K562 (cell line): ENCODE measurements around the gene SHISA8. TPM values are rescaled to one million over a fixed set of nuclear protein-coding genes. Genes with fewer than 3 reads are reported as not detected.
A peak's percentile ranks its signal among the peaks of the same experiment; 100 is the strongest.

Source experiments
- BHLHE40 ChIP-seq: IDR thresholded peaks from 2 replicates; pipeline ENCODE4 v1.6.1; 2011; ENCODE audit warnings: low read length, improper control_type of control experiment
- GABPA ChIP-seq: fragments of 200-800 bp; sonication (Bioruptor generic); conservative IDR thresholded peaks from 2 replicates; pipeline ENCODE4 v1.6.1; 2016; ENCODE audit warnings: low read depth, missing genetic modification characterization, missing compliant biosample characterization
- GABPB1 ChIP-seq: sonication (generic); formaldehyde crosslinking; IDR thresholded peaks from 2 replicates; pipeline ENCODE4 v1.8.0; 2022; ENCODE audit warnings: mild to moderate bottlenecking, missing genetic modification reagents
- JUN ChIP-seq, 2 experiments: sonication (generic) in 1 of 2; formaldehyde crosslinking in 1 of 2; IDR thresholded peaks; 2 replicates each; pipeline versions ENCODE4 v1.6.1 to v1.8.0; 2012 to 2022; ENCODE audit warnings: borderline replicate concordance in 2 of 2, mild to moderate bottlenecking in 2 of 2, improper control_type of control experiment in 1 of 2, low read depth in 1 of 2, low read length in 1 of 2, missing genetic modification reagents in 1 of 2
- JUNB ChIP-seq: fragments of 450-650 bp; formaldehyde crosslinking; conservative IDR thresholded peaks from 2 replicates; pipeline ENCODE4 v1.4.0; 2020; ENCODE audit warnings: mild to moderate bottlenecking
- KHSRP ChIP-seq: fragments of 450-650 bp; IDR thresholded peaks from 2 replicates; pipeline ENCODE4 v1.6.1; 2017
- MXI1 ChIP-seq: IDR thresholded peaks from 2 replicates; pipeline ENCODE4 v1.6.1; 2011; ENCODE audit warnings: low read depth, mild to moderate bottlenecking, improper control_type of control experiment, low read length
- MYBL2 ChIP-seq, 2 experiments: fragments of 450-650 bp in 1 of 2; sonication (generic) in 1 of 2; formaldehyde crosslinking in 1 of 2; IDR thresholded peaks; 2 replicates each; pipeline versions ENCODE4 v1.6.1 to v1.8.1; 2017 to 2022; ENCODE audit warnings: borderline replicate concordance in 1 of 2, inconsistent platforms in 1 of 2, low read depth in 1 of 2, mild to moderate bottlenecking in 1 of 2, missing genetic modification reagents in 1 of 2, moderate library complexity in 1 of 2
- NCOR1 ChIP-seq: fragments of 450-650 bp; IDR thresholded peaks from 2 replicates; pipeline ENCODE4 v1.6.1; 2016; ENCODE audit warnings: mild to moderate bottlenecking, moderate library complexity
- NFIX ChIP-seq: fragments of 250-450 bp; sonication (Bioruptor Pico); IDR thresholded peaks from 2 replicates; pipeline ENCODE4 v1.4.0; 2020; ENCODE audit warnings: low read depth, mild to moderate bottlenecking, moderate library complexity
- PTBP1 ChIP-seq: fragments of 200-400 bp; formaldehyde crosslinking; IDR thresholded peaks from 2 replicates; pipeline ENCODE4 v1.6.1; 2017; ENCODE audit warnings: low read depth, low read length
- PURB ChIP-seq: sonication (generic); formaldehyde crosslinking; IDR thresholded peaks from 2 replicates; pipeline ENCODE4 v1.9.0; 2021; ENCODE audit warnings: low read depth, mild to moderate bottlenecking, missing genetic modification reagents
- TRIM24 ChIP-seq, 2 experiments: fragments of 450-650 bp; IDR thresholded peaks; 2 replicates each; pipeline ENCODE4 v1.6.1; 2016
- ZNF175 ChIP-seq: fragments of 200-800 bp; sonication (Bioruptor generic); IDR thresholded peaks from 2 replicates; pipeline ENCODE4 v1.6.1; 2016; ENCODE audit warnings: low read depth, mild to moderate bottlenecking, missing genetic modification characterization, missing compliant biosample characterization
- ZNF184 ChIP-seq: sonication (generic); formaldehyde crosslinking; IDR thresholded peaks from 2 replicates; pipeline ENCODE4 v1.5.0; 2020; ENCODE audit warnings: missing genetic modification reagents
- ZNF354B ChIP-seq: fragments of 250-450 bp; sonication (Bioruptor Pico); IDR thresholded peaks from 2 replicates; pipeline ENCODE4 v1.4.0; 2020
- ZSCAN29 ChIP-seq: fragments of 450-650 bp; IDR thresholded peaks from 2 replicates; pipeline ENCODE4 v1.6.1; 2017
- polyA plus RNA-seq, 8 experiments: library from polyadenylated mRNA; depleted of rRNA in 4 of 8; stranded (reverse) in 5 of 8; unstranded in 3 of 8; fragments of >200 nt; fragmentation: Nextera tagmentation in 2 of 8; fragmentation: Illumina TruSeq in 1 of 8; extraction: Ambion mirVana in 2 of 8; extraction: Trizol in 1 of 8; gene quantifications; 2 replicates each; pipeline versions ENCODE4 v1.2.1 to v1.2.3, GENCODE V29; 2011 to 2014; ENCODE audit warnings: inconsistent platforms in 1 of 8, missing spikeins in 1 of 8
- total RNA-seq, 7 experiments: library from RNA; depleted of rRNA in 6 of 7; stranded (reverse); fragments of >200 nt in 6 of 7; fragmentation: Illumina TruSeq in 2 of 7; extraction: Trizol in 2 of 7; gene quantifications; 2 replicates each; pipeline versions ENCODE4 v1.2.1 to v1.2.3, GENCODE V29; 2011 to 2021; ENCODE audit warnings: low replicate concordance in 1 of 7
- TF ChIP-seq, protein P1 (sequence below): fragments of 450-650 bp; IDR thresholded peaks from 2 replicates; pipeline ENCODE4 v1.6.1; 2016; ENCODE audit warnings: borderline replicate concordance
- TF ChIP-seq, protein P2 (sequence below): fragments of 250-450 bp; sonication (Bioruptor Pico); IDR thresholded peaks from 2 replicates; pipeline ENCODE4 v1.8.0; 2021; ENCODE audit warnings: moderate library complexity, mild to moderate bottlenecking, inconsistent platforms
- TF ChIP-seq, protein P3 (sequence below), 2 experiments: IDR thresholded peaks; 2 replicates each; pipeline ENCODE4 v1.6.1; 2012; ENCODE audit warnings: improper control_type of control experiment in 2 of 2, low read depth in 2 of 2, low read length in 2 of 2, borderline replicate concordance in 1 of 2
- TF ChIP-seq, protein P4 (sequence below): fragments of 450-650 bp; formaldehyde crosslinking; IDR thresholded peaks from 2 replicates; pipeline ENCODE4 v1.4.0; 2020; ENCODE audit warnings: mild to moderate bottlenecking, mixed read lengths

Gene SHISA8
- total and polyA plus RNA-seq, 9 of the 15 experiments (the other 6 are each of a cell fraction or from before 2014, with no cell fraction given) = 0.07 to 3.3 (median 1.1) TPM; not detected in 4

DNA sequence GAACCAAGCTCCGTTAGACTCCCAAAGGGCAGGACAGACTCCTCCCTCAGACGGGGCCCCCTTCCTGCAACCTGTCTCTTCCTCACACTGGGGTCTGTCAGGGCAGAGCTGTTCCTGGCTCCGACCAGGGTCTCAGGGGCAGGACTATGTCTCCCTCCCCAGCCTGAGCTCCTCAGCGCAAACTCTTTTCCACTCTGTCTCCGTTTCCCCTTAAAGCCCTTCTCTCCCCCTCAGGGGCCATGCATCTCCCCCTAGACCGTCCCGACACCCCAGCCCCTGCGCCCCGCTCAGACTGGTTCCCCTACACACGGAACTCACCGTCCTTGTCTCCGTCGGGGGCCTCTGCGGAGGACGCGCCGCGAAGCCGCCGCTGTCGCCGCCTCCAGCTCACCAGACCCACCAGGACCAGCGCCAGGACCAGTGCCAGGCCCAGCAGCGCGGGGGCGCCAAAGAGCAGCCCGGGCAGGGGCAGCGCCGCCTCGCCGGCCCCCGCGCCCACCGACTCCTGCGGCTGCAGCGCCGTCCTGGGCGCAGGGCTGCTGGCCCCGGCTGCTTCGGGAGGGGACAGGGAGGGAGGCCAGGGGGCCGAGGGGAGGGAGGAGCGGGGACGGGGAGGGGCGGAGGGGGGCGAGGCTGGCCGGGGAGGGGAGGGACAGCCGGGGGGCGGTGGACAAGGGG is 11.0 kb upstream of the SHISA8 start (continued):
- TF ChIP-seq, protein P1, sequence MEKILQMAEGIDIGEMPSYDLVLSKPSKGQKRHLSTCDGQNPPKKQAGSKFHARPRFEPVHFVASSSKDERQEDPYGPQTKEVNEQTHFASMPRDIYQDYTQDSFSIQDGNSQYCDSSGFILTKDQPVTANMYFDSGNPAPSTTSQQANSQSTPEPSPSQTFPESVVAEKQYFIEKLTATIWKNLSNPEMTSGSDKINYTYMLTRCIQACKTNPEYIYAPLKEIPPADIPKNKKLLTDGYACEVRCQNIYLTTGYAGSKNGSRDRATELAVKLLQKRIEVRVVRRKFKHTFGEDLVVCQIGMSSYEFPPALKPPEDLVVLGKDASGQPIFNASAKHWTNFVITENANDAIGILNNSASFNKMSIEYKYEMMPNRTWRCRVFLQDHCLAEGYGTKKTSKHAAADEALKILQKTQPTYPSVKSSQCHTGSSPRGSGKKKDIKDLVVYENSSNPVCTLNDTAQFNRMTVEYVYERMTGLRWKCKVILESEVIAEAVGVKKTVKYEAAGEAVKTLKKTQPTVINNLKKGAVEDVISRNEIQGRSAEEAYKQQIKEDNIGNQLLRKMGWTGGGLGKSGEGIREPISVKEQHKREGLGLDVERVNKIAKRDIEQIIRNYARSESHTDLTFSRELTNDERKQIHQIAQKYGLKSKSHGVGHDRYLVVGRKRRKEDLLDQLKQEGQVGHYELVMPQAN = no peak
- TF ChIP-seq JUNB (CRISPR knock-in tag) = no peak
- no peak for TF ChIP-seq ZNF184
- no peak for TF ChIP-seq ZNF354B (CRISPR knock-in tag)
- TF ChIP-seq JUN (IDR thresholded peaks at IDR 0.05; ENCODE audit: borderline replicate concordance, low read depth, low read length) = no peak
- TF ChIP-seq JUN (CRISPR knock-in tag; IDR thresholded peaks at IDR 0.05; ENCODE audit: borderline replicate concordance) = no peak
- TF ChIP-seq NCOR1 = no peak
- TF ChIP-seq NFIX (CRISPR knock-in tag) = no peak
- TF ChIP-seq PURB (CRISPR knock-in tag) = no peak
- no peak for TF ChIP-seq MXI1
- no peak for TF ChIP-seq ZNF175
- TF ChIP-seq MYBL2 (IDR thresholded peaks at IDR 0.05; ENCODE audit: low read depth) = no peak
- TF ChIP-seq MYBL2 (CRISPR knock-in tag; IDR thresholded peaks at IDR 0.05; ENCODE audit: borderline replicate concordance) = no peak
- TF ChIP-seq TRIM24 (IDR thresholded peaks at IDR 0.05) = no peak
- TF ChIP-seq, protein P2, sequence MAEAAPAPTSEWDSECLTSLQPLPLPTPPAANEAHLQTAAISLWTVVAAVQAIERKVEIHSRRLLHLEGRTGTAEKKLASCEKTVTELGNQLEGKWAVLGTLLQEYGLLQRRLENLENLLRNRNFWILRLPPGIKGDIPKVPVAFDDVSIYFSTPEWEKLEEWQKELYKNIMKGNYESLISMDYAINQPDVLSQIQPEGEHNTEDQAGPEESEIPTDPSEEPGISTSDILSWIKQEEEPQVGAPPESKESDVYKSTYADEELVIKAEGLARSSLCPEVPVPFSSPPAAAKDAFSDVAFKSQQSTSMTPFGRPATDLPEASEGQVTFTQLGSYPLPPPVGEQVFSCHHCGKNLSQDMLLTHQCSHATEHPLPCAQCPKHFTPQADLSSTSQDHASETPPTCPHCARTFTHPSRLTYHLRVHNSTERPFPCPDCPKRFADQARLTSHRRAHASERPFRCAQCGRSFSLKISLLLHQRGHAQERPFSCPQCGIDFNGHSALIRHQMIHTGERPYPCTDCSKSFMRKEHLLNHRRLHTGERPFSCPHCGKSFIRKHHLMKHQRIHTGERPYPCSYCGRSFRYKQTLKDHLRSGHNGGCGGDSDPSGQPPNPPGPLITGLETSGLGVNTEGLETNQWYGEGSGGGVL (CRISPR knock-in tag) = no peak
- no peak for TF ChIP-seq BHLHE40
- TF ChIP-seq, protein P3, sequence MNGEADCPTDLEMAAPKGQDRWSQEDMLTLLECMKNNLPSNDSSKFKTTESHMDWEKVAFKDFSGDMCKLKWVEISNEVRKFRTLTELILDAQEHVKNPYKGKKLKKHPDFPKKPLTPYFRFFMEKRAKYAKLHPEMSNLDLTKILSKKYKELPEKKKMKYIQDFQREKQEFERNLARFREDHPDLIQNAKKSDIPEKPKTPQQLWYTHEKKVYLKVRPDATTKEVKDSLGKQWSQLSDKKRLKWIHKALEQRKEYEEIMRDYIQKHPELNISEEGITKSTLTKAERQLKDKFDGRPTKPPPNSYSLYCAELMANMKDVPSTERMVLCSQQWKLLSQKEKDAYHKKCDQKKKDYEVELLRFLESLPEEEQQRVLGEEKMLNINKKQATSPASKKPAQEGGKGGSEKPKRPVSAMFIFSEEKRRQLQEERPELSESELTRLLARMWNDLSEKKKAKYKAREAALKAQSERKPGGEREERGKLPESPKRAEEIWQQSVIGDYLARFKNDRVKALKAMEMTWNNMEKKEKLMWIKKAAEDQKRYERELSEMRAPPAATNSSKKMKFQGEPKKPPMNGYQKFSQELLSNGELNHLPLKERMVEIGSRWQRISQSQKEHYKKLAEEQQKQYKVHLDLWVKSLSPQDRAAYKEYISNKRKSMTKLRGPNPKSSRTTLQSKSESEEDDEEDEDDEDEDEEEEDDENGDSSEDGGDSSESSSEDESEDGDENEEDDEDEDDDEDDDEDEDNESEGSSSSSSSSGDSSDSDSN (IDR thresholded peaks at IDR 0.05; ENCODE audit: borderline replicate concordance in 1 of 2, low read depth in 2 of 2, low read length in 2 of 2) = 0 out of 4 replicates have a peak, but pooled peaks of 1 of the 2 experiments have one; percentile 30
- TF ChIP-seq, protein P4, sequence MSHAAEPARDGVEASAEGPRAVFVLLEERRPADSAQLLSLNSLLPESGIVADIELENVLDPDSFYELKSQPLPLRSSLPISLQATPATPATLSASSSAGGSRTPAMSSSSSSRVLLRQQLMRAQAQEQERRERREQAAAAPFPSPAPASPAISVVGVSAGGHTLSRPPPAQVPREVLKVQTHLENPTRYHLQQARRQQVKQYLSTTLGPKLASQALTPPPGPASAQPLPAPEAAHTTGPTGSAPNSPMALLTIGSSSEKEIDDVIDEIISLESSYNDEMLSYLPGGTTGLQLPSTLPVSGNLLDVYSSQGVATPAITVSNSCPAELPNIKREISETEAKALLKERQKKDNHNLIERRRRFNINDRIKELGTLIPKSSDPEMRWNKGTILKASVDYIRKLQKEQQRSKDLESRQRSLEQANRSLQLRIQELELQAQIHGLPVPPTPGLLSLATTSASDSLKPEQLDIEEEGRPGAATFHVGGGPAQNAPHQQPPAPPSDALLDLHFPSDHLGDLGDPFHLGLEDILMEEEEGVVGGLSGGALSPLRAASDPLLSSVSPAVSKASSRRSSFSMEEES (CRISPR knock-in tag) = no peak
- TF ChIP-seq GABPB1 (CRISPR knock-in tag) = 0 out of 2 replicates have a peak, but pooled peaks have one; percentile 36
- no peak for TF ChIP-seq GABPA
- TF ChIP-seq PTBP1 = no peak
- no peak for TF ChIP-seq ZSCAN29
- no peak for TF ChIP-seq KHSRP
